Esophagus muscularis mucosa (tissue), 4 donors: Measurements from ENCODE around the gene ONECUT3.

Source experiments
- CTCF ChIP-seq, 3 experiments: fragments of 200-600 bp in 2 of 3; fragments of 450-650 bp in 1 of 3; sonication (generic) in 2 of 3; IDR thresholded peaks; one replicate each; pipeline ENCODE4 v1.5.1; 2017 to 2019; ENCODE audit warnings: antibody characterized with exemption in 3 of 3, mild to moderate bottlenecking in 2 of 3, moderate library complexity in 1 of 3
- EP300 ChIP-seq: sonication (generic); formaldehyde crosslinking; IDR thresholded peaks from one replicate; pipeline ENCODE4 v1.6.1; 2017; ENCODE audit warnings: antibody characterized with exemption
- POLR2A ChIP-seq: fragments of 450-650 bp; IDR thresholded peaks from one replicate; pipeline ENCODE4 v1.6.1; 2017; ENCODE audit warnings: antibody characterized with exemption, moderate library complexity, mild to moderate bottlenecking, low read depth
- POLR2AphosphoS5 ChIP-seq, 2 donors: sonication (generic); formaldehyde crosslinking; IDR thresholded peaks; one replicate each; pipeline ENCODE4 v1.6.1; 2017; ENCODE audit warnings: antibody characterized with exemption in 2 of 2

DNA sequence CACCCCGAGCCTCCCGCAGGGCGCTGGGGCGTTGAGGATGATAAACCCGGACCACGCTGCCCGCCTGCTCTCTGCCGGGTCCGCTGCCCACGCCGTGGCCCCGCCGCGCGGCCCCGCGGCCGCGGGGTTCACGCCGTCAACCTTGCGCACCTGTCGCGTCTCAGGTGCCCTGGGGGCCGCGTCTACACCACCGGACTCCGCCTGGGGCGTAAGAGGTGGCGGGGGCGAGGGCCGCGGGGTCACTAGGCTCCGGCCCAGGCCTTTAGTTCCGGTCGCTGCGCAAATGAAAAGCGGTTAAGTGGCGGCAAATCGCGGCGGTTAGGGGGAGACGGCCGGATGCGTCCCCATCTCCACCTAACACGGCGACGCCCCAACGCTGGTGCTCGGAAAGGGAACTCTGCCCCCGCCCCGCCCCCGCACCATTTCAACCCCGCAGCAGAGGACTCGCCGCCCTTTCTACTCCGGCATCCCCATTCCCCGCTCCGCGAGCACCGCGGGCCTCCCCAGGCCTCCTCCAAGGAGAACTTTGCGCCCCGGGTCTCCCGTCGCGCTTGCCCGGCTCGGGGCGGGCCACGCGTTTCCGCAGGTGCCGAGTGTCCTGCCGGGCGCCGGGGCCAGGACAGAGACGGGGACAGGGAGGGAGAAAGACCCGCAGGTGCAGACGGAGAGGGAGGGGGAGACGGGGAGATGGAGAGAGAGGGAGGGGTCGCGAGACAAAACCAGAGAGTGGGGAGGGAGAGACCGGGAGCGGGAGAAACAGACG lies 4.3 kb downstream of the ONECUT3 start:
- TF ChIP-seq CTCF (IDR thresholded peaks at IDR 0.05) (no peak), POLR2A (no peak), EP300 (no peak), POLR2AphosphoS5 (IDR thresholded peaks at IDR 0.05) (no peak)
